DMS79 (cell line): ENCODE results near the gene RFXANK.
"Not testable (repeated sequence)": the region's sequence is repeated elsewhere in the genome, so short reads cannot be mapped to it uniquely, and the experiment has no call there.

Experiments used
- DNase-seq: peaks from one replicate; lab custom pipeline; 2025; lab: John Stamatoyannopoulos, UW

RFXANK gene, protein sequence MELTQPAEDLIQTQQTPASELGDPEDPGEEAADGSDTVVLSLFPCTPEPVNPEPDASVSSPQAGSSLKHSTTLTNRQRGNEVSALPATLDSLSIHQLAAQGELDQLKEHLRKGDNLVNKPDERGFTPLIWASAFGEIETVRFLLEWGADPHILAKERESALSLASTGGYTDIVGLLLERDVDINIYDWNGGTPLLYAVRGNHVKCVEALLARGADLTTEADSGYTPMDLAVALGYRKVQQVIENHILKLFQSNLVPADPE

GRCh38 chr19:19192078-19192882 lies at the start of gene RFXANK, which contains the start of gene BORCS8:
Gene RFXANK (plus strand): TSS chr19:19192258. CDS start chr19:19193947, 1,689 bp downstream.
Gene BORCS8 (minus strand): TSS chr19:19192152. CDS start chr19:19192117, 35 bp downstream.
- peak; percentile 98 for DNase-seq

DNA sequence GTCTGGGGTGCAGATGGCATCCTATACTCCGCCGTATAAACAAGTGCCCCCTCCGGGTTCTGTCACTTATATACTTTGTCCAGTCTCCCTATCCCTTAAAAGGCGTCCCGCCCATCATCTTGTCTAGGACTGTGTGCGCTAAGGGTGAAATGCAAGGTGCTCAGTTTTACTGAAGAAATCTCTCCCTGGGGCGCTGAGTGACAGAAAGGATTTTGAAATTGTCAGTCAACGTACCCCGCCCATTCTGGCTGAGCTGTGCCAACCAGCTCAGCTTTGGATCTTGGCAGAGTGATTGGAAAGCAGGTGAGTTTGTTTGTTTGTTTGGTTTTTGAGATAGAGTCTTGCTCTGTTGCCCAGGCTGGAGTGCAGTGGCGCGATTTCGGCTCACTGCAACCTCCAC lies 49.7 kb upstream of the RFXANK start:
- no peak for DNase-seq

GRCh38 chr19:19145281-19145680 lies 46.8 kb upstream of the RFXANK start:
- DNase-seq = no peak

- DNase-seq = peak; percentile 31
Measured at GRCh38 chr19:19145684-19146608, 46.1 kb upstream of the RFXANK start.

DNA sequence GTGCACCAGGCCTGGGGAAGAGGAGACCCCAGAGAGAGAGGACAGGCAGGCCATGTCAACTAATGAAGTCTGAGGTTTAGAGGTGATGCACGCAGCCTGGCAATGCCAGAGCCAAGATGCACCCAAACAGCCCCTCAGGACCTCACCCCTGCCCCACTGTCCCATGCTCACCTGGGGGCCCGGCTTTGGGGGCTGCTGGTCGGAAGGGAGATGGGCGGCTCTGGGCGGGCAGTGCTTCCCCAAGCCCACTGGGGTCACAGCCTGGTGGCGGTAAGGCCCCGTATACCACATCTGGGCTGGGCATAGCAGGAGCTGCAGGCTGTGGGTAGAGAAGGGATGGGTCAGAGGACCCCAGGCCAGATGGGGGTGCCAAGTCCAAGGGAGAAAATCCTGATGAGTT lies 45.2 kb upstream of the RFXANK start:
- no peak for DNase-seq

DNA sequence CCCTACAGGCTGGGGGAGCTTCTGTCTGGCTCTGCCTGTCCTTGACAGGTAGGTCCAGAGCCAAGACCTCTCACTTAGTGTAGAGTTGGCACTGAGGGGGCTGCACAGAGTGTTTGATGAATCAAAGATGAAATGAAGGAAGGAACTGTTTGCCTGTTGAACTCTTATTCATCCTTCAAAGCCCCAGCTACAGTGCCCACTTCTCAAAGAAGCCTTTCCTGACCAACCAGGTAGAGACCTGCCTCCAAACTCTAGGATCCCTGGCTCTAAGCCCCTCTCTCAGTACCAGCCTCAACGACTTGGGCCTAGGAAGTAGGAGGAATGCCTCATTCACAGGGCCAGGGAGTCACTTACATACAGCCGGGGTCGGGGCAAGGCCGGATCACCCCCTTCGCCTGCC lies 44.7 kb upstream of the RFXANK start:
- no peak for DNase-seq

DNA sequence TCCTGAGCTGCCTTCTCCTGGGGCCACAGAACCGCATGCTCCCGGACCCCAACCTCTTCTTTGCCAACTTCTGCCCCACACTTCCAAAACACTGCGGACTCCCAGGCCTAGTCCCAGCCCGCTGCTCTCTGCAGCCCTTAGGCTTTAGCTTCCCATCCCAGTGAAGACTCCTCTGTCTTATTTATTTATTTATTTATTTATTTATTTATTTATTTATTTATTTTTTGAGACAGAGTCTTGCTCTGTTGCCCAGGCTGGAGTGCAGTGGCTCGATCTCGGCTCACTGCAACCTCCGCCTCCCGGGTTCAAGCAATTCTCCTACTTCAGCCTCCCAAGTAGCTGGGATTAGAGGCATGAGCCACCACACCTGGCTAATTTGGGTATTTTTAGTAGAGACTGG lies 43.6 kb upstream of the RFXANK start:
- not testable (repeated sequence) for DNase-seq

GRCh38 chr19:19149435-19149834 lies 42.6 kb upstream of the RFXANK start:
- no peak for DNase-seq

- no peak for DNase-seq
Measured at GRCh38 chr19:19151418-19151817, 40.6 kb upstream of the RFXANK start.

GRCh38 chr19:19152668-19153384 lies 39.2 kb upstream of the RFXANK start:
- no peak for DNase-seq

- DNase-seq = no peak
Measured at GRCh38 chr19:19154768-19155494, 37.1 kb upstream of the RFXANK start.

- DNase-seq = no peak
Measured at GRCh38 chr19:19155495-19156219, 36.4 kb upstream of the RFXANK start.

GRCh38 chr19:19157808-19158207 lies 34.2 kb upstream of the RFXANK start:
- no peak for DNase-seq

DNA sequence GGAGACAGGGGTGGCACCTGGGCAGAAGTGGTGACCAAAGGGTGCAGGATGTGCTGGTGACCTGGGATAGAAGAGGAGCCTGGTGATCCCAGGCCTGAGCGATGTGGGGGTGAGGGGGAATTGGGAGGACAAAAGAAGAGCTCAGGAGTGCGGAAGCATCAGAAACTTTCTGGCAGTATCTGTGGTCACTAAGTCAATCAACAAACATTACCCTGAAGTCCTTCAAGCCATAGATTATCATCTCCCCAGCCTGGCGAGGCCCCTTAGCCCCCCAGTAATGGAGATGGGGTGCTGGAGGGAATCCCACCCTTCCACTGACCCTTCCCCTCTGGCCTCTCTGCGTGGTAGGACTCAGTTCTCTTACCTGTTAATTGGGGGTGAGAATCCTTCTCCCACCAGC lies 32.5 kb upstream of the RFXANK start:
- DNase-seq = no peak

DNA sequence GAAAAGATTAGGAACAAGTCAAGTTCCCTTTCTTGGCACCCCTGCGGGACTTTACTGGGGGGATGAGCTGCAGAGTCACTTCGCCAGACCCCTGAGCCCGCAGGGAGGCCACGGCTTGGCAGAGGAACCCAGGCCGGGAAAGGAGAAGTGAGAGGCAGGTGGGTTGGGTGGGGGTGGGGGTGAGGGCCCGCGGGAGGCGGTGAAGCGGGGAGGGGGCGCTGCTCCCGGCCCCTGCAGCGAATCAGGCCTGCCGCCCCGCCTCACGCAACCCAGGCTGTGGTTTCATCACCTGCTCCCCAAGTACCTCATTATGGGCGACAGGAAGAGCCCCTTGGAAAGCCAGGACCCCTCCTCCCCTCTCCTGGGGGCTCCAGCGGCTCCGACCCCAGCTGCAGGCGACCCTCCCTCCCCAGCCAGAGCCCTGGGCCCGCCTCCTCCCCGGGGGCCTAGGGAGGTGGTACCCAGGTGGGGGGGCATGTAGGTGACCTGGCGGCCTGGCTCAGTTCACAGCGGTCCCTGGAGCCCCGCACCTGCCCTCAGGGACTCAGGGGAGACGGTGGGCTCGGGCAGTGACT lies 31.5 kb upstream of the RFXANK start:
- DNase-seq = no peak

GRCh38 chr19:19162495-19162894 lies 29.6 kb upstream of the RFXANK start:
- DNase-seq = no peak

DNA sequence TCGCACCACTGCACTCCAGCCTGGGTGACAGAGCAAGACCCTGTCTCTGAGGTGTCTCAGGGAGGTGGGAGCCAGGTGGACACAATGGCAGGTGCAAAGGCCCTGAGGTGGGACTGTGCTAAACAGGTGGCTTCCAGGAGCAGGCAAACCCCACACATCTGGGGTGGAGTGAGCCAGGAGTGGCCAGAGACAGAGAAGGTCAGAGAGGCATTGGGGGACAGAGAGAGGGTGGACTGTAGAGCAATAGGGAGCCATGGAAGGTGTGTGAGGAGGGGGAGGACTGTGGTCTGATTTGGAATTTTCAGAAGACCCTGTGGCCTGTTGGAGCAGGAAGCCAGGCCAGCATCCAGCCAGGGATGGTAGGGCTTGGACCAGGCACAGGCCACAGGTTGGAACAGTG lies 26.7 kb upstream of the RFXANK start:
- DNase-seq = no peak

DNA sequence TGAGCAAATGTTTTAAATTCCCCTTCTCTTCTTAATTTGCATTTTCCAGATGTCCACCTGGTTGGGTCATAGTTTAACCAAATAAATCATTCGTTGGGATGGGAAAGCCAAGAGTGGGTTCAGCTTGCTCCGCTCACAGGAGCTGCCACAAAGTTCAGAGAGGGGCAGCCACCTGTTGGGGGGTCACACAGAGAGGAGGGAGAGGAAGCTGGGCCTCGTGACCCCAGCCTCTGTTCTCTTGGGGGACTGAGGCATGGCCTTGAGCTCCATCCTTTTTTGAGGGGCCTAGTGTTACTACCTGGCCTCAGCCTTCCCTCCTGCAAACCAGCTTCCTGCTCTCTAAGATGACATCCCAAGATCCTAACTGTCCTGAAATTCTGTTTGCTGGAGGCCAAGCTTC lies 24.4 kb upstream of the RFXANK start:
- no peak for DNase-seq

- no peak for DNase-seq
Measured at GRCh38 chr19:19169236-19170052, 22.6 kb upstream of the RFXANK start.
